Measurements from ENCODE around the gene PIK3AP1.
"Not testable (repeated sequence)": the region's sequence is repeated elsewhere in the genome, so short reads cannot be mapped to it uniquely, and the experiment has no call there.

DNA sequence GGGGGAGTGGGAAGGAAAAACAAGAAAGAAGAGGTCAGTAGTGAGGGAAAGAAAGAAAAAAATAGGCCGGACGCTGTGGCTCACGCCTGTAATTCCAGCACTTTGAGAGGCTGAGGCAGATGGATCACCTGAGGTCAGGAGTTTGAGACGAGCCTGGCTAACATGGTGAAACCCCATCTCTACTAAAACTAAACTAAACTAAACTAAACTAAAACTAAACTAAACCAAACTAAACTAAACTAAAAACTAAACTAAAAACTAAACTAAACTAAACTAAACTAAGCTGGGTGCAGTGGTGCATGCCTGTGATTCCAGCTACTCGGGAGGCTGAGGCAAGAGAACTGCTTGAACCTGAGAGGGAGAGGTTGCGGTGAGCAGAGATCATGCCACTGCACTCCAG is 22.0 kb downstream of the PIK3AP1 start:
- not testable (repeated sequence) for TF ChIP-seq CREB1, GABPB1, ATF1, ZNF423 (CRISPR knock-in tag; IDR thresholded peaks at IDR 0.05)
- TF ChIP-seq, protein P1, sequence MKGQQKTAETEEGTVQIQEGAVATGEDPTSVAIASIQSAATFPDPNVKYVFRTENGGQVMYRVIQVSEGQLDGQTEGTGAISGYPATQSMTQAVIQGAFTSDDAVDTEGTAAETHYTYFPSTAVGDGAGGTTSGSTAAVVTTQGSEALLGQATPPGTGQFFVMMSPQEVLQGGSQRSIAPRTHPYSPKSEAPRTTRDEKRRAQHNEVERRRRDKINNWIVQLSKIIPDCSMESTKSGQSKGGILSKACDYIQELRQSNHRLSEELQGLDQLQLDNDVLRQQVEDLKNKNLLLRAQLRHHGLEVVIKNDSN (CRISPR knock-in tag; IDR thresholded peaks at IDR 0.05), result not testable (repeated sequence)
- TF ChIP-seq, protein P2, sequence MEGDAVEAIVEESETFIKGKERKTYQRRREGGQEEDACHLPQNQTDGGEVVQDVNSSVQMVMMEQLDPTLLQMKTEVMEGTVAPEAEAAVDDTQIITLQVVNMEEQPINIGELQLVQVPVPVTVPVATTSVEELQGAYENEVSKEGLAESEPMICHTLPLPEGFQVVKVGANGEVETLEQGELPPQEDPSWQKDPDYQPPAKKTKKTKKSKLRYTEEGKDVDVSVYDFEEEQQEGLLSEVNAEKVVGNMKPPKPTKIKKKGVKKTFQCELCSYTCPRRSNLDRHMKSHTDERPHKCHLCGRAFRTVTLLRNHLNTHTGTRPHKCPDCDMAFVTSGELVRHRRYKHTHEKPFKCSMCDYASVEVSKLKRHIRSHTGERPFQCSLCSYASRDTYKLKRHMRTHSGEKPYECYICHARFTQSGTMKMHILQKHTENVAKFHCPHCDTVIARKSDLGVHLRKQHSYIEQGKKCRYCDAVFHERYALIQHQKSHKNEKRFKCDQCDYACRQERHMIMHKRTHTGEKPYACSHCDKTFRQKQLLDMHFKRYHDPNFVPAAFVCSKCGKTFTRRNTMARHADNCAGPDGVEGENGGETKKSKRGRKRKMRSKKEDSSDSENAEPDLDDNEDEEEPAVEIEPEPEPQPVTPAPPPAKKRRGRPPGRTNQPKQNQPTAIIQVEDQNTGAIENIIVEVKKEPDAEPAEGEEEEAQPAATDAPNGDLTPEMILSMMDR (IDR thresholded peaks at IDR 0.05), result not testable (repeated sequence)
- TF ChIP-seq, protein P3, sequence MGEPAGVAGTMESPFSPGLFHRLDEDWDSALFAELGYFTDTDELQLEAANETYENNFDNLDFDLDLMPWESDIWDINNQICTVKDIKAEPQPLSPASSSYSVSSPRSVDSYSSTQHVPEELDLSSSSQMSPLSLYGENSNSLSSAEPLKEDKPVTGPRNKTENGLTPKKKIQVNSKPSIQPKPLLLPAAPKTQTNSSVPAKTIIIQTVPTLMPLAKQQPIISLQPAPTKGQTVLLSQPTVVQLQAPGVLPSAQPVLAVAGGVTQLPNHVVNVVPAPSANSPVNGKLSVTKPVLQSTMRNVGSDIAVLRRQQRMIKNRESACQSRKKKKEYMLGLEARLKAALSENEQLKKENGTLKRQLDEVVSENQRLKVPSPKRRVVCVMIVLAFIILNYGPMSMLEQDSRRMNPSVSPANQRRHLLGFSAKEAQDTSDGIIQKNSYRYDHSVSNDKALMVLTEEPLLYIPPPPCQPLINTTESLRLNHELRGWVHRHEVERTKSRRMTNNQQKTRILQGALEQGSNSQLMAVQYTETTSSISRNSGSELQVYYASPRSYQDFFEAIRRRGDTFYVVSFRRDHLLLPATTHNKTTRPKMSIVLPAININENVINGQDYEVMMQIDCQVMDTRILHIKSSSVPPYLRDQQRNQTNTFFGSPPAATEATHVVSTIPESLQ (CRISPR knock-in tag; IDR thresholded peaks at IDR 0.05), result not testable (repeated sequence)
- TF ChIP-seq, protein P4, sequence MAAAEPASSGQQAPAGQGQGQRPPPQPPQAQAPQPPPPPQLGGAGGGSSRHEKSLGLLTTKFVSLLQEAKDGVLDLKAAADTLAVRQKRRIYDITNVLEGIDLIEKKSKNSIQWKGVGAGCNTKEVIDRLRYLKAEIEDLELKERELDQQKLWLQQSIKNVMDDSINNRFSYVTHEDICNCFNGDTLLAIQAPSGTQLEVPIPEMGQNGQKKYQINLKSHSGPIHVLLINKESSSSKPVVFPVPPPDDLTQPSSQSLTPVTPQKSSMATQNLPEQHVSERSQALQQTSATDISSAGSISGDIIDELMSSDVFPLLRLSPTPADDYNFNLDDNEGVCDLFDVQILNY (CRISPR knock-in tag; IDR thresholded peaks at IDR 0.05), result not testable (repeated sequence)
- TF ChIP-seq, protein P5, sequence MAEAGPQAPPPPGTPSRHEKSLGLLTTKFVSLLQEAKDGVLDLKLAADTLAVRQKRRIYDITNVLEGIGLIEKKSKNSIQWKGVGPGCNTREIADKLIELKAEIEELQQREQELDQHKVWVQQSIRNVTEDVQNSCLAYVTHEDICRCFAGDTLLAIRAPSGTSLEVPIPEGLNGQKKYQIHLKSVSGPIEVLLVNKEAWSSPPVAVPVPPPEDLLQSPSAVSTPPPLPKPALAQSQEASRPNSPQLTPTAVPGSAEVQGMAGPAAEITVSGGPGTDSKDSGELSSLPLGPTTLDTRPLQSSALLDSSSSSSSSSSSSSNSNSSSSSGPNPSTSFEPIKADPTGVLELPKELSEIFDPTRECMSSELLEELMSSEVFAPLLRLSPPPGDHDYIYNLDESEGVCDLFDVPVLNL (CRISPR knock-in tag; IDR thresholded peaks at IDR 0.05; ENCODE audit: borderline replicate concordance, low read depth), result not testable (repeated sequence)
- TF ChIP-seq, protein P6, sequence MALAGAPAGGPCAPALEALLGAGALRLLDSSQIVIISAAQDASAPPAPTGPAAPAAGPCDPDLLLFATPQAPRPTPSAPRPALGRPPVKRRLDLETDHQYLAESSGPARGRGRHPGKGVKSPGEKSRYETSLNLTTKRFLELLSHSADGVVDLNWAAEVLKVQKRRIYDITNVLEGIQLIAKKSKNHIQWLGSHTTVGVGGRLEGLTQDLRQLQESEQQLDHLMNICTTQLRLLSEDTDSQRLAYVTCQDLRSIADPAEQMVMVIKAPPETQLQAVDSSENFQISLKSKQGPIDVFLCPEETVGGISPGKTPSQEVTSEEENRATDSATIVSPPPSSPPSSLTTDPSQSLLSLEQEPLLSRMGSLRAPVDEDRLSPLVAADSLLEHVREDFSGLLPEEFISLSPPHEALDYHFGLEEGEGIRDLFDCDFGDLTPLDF (CRISPR knock-in tag; IDR thresholded peaks at IDR 0.05), result not testable (repeated sequence)
